Activated T-cell treated with anti-CD3 and anti-CD28 coated beads, Interleukin-2, amount 50 U/mL, for 48 hours (primary cell): ENCODE data around the gene HOXB8.
A peak's percentile ranks its signal among the peaks of the same experiment; 100 is the strongest.

Source experiments
- DNase-seq, 2 experiments: peaks; one replicate each; pipeline ENCODE4 v3.0.0-alpha.2; 2020

Gene HOXB8

DNA sequence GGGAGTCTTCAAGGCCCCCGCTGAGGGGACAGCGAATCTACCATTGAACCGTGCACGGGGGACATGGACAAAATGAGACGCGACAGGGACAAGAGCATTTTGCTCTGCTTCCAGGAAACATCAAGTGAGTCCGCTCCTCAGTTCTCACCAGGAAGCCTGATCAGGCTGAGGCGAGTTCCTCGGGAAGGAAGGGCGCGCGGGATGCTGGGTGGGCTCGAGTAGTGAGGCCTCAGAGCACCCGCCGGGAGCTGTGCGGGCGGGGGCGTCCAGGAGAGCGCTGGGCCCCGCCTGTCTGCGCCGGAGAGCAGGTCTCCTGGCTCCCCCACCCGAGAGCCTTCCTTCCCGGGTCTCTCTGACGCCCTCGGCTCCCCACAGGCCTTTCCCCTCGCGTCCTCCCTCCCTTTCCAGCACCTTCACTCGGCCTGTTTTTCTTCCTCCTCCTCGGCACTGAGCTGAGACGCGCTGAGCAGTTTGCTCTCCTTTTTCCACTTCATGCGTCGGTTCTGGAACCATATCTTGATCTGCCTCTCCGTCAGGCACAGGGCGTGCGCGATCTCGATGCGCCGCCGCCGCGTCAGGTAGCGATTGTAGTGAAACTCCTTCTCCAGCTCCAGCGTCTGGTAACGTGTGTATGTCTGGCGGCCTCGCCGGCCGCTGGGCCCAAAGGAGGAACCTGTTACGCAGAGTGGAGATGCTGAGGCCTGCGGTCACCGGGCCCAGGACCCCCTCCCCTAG lies 18.9 kb downstream of the HOXB8 start:
- DNase-seq, result peak; percentile 66 to 72

DNA sequence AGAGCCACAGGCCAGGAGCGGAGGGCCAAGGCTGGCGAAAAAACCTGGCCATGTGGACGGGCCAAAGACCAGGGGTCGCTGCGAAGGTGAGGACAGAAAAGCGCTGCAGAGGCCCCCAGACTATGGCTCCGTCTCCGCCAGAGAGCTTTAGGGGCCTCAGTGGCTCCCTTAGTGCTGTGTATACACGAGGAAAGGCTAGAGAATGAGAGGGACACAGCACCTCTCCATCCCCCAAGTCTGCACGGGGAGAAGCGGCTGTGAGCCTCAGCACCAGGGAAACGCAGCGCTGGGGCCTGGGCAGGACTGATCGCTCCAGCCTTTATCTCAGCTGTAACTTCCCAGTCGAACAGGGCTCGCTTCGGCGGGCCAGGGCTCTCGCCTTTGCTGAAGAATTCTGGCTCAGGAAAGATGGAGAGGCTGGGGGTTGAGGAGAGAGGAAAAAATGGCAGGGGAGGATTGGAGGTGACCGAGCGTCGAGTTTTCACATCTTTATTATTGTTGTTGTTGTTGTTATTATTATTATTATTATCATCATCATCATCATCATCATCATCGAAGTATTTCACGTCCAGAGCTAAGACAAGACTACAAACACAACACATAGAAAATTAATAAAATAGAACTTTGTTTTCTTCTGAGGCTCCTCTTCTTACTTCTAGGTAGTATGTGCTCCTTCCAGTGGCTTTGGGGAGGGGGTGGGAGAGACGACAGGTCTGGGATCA lies 19.7 kb downstream of the HOXB8 start:
- DNase-seq, result no peak

DNA sequence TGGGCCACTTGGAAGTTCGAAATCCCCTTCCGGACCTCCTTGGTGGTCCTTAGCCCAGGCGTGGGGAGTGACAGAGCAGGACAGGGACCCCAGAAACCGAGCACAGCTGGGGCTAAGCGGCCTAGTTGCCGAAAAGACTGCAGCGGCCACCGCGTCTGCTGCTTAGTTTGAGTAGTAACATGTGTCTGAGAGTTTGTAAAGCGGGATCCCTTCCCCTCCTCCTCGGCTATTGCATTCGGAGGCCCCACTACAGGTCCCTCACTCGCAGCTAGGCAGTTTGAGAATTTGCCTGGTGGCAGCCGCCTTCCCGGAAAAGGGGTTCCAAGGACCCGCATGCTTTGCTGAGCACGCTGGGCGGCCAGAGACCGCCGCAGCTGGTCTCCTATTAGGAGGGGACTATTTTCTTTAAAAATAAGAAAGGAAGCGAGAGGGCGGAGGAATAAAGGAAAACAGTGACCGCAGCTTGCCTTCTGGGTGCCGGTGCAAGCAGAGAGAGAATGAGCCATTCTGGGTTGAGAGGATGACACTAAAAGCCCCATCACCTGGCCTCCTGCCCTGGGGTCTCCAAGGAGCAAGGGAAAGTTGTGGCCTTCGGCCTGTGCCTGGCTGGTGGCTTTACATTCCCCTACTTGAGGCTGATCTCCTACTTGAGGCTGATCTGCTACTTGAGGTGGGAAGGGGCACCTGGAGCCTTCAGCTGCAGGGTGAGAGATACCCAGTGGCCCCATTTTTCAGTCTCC lies 20.4 kb downstream of the HOXB8 start:
- no peak for DNase-seq

DNA sequence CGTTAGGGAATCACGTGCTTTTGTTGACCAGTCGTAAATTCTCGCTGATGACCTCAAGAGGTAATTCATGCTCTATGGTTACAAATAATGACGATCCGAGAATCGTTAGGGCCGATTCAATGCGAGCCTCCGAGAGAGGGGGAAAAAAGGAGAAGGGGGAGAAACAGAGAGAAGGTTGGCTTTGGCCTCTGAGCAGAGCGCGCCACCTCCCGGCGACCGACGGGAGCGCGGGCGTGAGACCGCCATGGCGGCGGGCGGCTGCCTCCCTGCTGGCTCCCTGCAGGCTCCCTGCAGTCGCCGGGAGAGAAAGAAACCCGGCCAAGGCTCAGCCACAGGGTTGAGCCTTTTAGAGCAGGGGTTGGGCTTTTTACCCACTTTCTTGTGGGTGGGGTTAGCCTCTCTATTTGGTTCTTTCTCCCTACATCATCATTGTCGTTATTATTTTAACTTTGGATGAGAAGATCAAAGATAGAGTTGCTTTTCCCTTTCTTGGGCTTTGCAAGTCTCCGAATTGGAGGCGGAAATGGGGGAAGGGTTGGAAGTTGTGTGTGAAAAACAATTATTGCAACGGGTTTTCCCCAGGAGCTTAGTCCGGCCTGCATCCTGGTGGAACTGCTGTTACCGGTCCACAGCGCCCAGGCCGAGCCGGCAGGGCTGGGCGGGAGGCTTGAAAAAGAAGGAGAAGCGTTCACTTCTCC lies 21.1 kb downstream of the HOXB8 start:
- DNase-seq, result peak; percentile 87 to 92

DNA sequence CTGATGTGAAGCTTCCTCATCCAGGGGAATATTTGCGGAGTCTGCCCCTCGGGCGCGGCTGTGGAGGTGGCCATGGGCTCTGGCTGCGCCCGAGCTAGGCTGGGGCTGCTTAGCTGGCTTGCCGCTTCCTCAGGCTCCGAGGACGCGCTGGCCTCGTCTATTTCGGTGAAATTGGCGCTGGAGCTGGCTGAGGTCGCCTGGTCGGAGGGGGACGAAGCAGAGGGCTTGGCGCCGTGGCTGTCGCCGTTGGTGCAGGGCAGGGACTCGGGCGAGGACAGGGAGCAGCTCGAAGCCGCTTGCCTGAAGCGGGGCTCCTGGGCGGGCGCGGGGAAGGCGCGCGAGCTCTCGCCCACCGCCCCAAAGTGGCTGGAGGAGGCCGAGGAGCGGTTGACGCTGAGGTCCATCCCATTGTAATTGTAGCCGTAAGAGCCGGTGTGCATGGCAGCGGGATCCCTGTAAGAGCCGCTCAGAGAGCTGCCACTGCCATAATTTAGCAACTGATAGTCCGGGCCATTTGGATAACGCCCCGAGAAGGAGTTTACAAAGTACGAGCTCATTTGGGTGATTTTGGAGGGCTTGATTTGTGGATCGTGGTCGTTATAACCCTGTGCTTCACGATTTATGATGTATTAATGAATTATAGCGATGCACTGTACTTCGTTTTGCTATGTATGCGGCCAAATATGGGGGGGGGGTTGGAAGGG lies 21.8 kb downstream of the HOXB8 start, which contains the start of gene HOXB5:
HOXB5 (minus strand) TSS at position 654 of the 704 bp plus-strand sequence; CDS start at position 557, 97 bp downstream.
- peak in 1 of 2 experiments; percentile 59 for DNase-seq

DNA sequence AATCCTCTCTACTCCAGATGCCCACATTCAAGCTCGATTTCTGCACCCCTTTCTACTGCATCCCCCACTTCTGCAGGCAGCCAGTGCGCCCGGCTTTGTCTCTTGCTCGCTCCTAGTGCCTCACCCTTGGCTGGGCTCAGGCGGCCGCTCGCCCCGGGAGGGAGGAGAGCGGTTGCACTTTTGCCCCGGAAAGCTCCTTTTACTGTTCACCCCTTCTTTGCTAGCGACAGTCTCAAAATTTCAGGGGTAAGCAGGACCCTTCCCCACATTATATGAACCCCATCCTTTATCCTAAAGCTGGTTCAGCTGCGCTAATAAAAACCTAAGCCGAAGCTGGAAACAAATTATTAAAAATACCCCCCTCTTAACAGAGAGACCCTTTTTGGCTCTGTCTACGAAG lies 22.5 kb downstream of the HOXB8 start:
- DNase-seq, result no peak

DNA sequence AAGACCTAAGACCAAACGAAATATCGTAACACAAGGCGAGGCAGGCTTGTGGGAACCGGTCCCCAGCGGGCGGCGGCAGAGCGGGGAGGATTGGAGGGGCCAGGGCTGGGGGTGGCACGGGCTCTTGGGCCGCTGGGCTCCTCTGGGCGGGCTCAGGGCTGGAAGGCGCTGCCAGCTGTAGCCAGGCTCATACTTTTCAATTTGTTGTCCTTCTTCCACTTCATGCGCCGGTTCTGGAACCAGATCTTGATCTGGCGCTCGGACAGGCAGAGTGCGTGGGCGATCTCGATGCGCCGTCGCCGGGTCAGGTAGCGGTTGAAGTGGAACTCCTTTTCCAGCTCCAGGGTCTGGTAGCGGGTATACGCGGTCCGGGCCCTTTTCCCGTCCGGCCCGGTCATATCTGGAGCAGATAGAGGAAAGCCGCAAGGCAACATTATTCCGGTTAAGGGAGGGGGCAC lies 23.0 kb downstream of the HOXB8 start:
- DNase-seq, result no peak

DNA sequence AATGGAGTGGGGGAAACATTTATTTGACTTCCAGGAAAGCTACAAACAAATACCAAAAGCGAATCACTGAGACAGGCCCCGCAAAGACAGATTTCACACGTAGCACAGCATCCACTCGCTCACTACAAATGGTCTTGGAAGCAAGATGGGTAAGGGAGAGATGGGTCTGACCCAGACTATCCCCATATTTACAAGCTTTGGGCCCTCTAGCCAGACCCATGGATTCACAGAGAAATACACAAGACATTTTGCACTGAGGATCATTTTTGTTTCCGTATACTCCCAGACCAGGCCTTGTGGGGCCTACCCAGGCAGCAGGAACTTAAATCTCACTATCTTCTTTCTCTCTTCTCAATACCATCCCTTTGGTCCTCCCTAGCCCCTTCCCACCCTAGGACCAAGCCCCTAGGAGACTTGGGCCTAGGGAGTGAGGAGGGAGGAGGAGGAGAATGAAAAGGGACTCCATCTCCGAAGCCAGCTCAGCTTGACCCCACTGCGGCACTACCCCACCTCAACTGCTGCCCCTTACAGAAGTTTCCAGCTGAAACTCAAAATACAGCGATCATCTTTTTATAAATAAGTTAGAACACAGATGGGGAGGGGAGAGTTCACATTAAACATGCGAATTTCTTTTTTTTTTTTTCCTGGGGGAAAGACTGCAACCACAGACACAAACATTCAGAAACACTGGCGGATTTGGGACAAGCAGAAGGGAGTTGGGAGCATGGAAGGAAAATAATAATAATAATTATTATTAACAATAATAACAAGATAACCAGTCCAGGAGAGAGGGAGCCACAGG lies 23.6 kb downstream of the HOXB8 start:
- DNase-seq, result no peak

DNA sequence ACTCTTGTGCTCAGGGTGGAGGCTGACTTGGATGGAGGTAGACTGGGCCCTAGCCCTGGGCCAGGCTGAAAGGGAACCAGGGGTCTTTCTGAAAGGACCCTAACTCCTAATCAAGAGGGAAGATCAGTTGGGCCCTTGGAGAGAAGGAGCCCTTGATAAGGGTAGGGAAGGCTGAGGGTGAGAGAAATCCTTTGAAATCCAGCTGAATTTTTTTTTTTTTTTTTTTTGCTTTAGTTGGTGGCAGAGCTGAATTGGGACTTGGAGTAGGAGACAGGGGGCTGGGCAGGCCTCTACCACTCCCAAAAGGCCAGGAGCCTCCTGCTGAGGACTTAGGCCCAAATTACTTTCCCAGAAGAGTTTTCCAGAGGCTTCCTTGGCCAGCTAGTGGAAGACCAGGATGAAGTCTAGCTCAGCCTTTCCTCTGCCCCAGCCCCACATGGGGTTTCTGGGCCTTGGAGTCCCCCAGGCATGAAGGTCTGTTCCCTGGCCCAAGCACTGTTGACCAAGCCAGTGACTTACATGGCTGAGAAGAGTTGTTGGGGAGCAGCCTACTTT lies 24.4 kb downstream of the HOXB8 start:
- no peak for DNase-seq

DNA sequence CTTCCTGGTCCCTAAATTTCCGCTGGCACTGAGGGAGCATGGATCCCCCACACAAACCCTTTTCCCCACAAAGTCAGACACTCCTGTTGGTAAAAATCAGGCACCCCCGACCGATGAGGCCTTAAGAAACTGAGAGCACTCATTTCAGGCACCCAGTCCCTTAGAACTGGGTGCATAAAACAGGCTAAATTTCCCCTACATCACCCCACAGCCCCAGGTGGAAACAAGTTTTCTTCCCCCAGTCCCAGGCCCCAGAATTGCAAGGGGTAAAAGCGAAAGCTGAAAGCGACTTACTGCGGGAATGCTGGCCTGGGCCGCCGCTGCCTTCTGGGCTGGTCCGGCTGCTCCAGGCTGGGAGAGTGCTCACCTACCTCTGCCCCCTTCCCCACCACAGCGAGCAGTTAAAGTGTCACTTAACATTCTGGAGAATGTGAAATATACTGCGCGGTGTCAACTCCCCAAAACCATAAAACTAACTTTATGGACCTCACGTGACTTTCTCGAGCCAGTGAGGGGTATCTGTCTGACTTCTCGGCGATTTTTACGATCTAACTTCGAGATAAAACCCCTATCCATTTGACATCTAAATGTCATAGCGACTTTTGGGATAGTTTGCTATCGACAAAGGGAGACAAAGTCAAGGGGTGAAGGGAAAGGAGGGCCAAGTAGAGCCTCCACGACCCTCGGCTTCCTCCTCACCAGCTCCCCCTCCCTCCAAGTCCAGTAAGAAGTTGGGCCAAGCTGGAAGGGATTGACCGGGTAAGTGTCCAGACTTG lies 25.1 kb downstream of the HOXB8 start, which contains the start of gene HOXB3:
HOXB3 (minus strand) TSS at position 411 of the 776 bp plus-strand sequence. CDS start 37,767 bp downstream, outside the sequence.
- no peak for DNase-seq

DNA sequence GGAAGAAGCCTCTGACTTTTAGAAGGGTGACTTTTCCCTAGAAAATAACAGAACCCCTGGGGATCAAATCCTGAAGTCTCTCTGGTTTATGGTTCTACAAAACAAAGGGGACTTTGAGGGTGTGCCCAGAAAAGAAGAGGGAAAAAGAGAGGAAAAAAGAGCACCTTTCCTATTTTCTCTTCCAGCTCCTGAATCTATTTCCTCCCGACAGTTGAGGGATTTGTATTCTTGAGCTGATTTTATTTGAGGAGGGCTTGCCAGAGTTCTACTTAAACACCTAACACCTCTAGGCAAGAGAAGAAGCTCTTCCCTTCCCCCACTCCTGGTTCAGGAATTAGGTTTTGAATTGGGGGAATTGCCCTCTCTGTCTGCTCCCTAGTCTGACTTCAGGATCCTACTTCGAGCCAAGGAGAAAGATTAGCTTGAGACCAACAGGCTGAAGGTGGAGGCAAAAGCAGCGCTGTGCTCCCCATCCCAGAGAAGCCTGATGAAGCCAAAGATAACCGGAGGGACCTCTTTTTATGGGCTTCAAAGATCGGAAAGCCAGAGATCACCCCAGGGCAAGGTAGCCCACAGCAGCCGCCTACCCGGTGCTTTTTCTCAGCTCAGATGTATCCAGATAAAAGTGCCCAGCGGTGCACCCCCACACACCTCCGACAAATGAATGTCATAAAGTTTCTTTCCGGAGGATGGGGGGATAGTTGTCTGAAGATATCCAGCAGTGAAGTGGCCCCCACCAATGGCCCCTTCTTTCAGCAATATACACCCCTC lies 25.8 kb downstream of the HOXB8 start:
- no peak for DNase-seq

DNA sequence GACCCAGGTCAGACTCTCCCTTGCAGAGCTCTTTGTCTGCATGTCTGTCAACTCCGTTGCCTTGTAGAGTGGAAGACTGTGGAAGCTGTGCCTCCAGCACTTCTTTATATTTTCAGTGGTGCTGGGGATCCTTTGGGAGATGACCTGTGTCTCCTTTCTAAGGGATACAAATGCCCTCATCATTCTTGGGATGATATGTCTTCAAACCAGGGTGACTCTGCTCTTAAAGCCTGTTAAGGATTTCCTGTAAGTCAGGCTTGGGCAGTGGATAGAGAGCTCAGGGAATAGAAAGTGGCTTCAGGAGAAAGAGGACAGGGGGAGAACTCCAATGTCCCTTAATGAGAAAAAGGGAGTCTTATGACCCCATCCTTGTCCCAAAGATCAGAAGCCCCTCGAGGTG lies 26.6 kb downstream of the HOXB8 start:
- no peak for DNase-seq

DNA sequence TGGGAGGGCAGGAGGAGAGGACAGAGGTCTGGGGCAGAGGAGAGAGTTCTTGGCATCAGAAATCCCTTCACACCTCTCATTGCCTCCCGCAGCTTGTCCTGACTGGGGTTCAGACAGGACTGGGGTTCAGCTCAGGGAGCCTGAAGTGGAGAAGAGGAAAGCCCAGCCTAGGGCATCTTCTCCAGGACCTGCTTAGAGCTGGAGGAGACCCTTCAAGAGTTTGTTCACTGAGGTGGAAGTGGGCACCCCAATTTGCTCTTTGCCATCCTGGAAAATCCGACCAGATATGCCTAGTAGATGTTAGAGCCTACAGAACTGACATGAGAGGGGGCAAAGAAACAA lies 27.0 kb downstream of the HOXB8 start:
- DNase-seq, result no peak

DNA sequence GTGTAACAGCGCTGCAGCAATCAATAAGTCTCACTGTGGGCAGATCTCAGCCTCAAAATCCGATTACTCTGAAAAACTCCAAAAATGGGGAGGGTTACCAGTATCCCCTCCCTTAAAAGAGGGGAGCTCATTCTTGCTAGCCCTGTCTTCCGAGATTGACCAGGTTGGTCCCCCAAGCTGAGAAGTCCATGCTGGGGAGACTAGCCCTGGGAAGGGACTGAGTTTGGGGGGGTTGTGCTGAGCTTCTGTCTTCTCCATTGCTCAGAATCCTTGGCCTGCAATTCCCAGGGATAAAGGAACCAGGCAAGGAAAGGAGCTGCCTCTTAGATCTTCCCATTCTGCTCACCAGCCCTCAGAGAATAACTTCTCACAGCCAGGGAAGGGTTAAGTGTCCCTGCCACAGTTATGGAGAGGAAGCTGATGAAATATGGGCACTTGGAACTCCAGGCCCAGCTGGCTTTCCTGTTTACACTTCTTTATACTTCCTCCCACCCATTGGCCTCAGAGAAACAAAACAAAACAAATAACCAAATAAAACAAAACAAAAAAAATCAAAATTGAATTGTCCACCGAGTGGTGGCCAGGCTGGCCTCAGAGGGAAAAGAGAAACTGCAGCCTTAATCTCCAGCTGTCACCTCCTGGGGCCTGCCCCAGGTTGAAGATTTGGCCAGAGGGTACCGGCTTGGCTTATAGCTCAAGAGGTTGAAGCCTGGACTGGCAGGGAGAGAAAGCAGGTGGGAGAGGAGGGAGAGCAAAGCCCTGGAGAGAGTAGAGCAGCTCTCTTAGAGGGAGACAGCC lies 27.6 kb downstream of the HOXB8 start:
- no peak for DNase-seq

DNA sequence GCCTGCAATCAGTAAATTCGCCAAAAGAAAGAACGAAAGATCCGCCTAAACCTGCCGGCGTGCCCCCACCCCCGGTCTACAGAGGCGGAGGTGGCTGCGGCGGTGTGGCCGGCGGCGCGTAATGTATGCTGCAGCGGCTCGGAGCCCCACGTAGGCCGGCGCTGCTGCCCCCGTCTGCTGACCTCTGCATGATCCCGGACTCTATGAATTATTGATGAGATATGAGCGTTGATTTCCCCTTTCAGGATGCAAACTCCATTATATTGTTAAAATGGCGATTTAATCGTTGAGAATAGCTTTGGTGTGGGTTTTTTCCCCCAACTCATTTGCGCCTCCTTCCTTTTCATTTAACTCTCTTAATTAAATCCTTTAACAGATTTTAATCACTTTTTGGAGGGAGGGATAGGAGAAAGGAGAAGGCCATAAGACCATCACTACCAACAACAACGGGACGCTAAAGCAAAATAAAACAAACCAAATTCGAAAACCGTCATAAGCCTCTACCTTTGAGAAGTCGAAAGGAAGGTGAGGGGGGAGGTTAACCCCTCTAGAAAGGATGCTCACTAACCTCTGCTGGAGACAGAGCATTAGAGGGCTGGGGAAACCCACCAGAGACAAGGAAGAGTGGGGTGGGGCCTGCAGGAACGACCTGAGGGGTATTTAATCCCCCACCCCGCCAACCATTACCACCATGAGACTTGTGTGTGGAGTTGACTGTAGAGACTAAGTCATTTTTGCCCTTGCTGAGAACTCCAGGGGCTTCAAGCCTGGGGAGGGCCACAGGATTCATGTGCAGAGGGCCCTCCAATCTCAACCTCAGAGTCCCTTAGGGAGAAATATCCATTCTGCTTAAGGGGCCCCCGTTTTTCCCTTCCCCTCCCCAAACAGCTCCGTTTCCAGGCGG lies 28.5 kb downstream of the HOXB8 start:
- DNase-seq, result peak in 1 of 2 experiments; percentile 58

DNA sequence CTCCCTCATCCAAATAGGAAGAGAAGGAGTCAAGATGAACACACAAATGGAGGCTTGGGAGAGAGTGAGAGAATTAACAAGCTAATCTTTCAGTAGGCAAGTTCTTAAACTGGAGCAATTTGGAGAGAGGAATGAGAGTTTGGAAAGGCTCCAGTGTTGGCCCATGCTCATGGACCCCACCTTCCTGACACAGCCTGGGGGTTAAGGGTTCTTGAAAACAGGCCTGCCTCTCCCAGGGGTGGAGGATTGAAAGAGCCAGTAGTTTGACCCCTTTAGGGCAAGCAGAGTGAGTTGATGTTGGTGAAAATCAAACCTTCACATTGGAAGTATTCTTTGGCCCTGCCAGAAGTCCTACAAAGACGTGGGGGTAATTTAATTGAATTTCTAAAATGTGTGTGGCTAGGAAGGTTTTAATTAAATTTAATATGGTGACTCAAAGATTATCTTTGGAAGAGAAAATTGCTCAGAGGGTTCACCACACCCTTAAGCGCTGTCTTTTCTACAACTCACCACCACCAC lies 30.8 kb downstream of the HOXB8 start:
- DNase-seq, result no peak

DNA sequence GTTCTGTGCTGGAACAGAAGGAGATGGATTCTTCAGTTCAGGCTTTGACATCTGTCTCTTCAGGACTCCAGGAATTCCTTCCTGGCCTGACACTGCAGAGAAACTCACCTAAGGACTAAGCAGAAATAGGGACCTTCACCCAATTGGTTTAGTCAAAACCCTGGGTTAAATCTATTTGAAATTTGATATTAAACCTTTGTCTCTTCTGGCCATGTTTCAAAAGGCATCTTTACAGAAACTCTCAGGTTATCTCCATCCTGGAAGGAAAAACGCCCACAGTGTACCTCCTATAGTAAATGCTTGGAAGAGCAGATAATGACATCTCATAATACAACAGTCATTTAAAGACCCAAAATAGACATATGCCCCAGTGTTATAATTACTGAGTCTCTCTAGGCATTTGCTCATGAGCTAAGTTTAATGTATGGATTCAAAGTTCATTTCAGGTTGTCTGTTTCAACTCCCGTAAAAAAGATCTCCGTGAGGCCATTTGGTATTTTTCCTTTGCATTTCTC lies 31.3 kb downstream of the HOXB8 start:
- no peak for DNase-seq
